Glutamatergic neuron (in vitro differentiated cells): ENCODE measurements around the gene FBXL17. TPM values are rescaled to one million over a fixed set of nuclear protein-coding genes. Genes with fewer than 3 reads are reported as not detected.
"Not testable (repeated sequence)": the region's sequence is repeated elsewhere in the genome, so short reads cannot be mapped to it uniquely, and the experiment has no call there.

Experiments used
- DNase-seq: peaks from one replicate; pipeline ENCODE4 v3.0.0; 2022
- H3K27ac Mint-ChIP-seq: one replicate; pipeline ENCODE4 v1.8.0; 2020; ENCODE audit warnings: mild to moderate bottlenecking, mixed read lengths, inconsistent platforms; ENCODE audit not compliant: unreplicated experiment
- H3K27me3 Mint-ChIP-seq: one replicate; pipeline ENCODE4 v1.8.0; 2020; ENCODE audit warnings: mild to moderate bottlenecking, moderate library complexity, mixed read lengths, inconsistent platforms; ENCODE audit not compliant: unreplicated experiment
- H3K36me3 Mint-ChIP-seq: one replicate; pipeline ENCODE4 v1.8.0; 2020; ENCODE audit warnings: mild to moderate bottlenecking, mixed read lengths, inconsistent platforms; ENCODE audit not compliant: unreplicated experiment
- H3K4me1 Mint-ChIP-seq: one replicate; pipeline ENCODE4 v1.8.0; 2020; ENCODE audit warnings: mild to moderate bottlenecking, low read depth, mixed read lengths, inconsistent platforms; ENCODE audit not compliant: unreplicated experiment
- H3K4me3 Mint-ChIP-seq: one replicate; pipeline ENCODE4 v1.8.0; 2020; ENCODE audit warnings: mild to moderate bottlenecking, mixed read lengths, inconsistent platforms; ENCODE audit not compliant: unreplicated experiment
- H3K9me3 Mint-ChIP-seq: one replicate; pipeline ENCODE4 v1.8.0; 2020; ENCODE audit warnings: mild to moderate bottlenecking, moderate library complexity, mixed read lengths, inconsistent platforms; ENCODE audit not compliant: unreplicated experiment
- CTCF ChIP-seq: fragments of 200-600 bp; sonication (generic); IDR thresholded peaks from one replicate; pipeline ENCODE4 v1.5.0; 2021; ENCODE audit not compliant: partially characterized antibody, unreplicated experiment
- total RNA-seq: library from RNA; stranded (reverse); fragmentation: NEBNext Ultra II Directional; extraction: Animal tissue kit (Norgen Biotek cat#: 25700); gene quantifications from one replicate; pipeline ENCODE4 v1.2.1, GENCODE V29; 2021; ENCODE audit not compliant: unreplicated experiment

FBXL17 gene
- total RNA-seq, 1 donor from 2014 or later = 20.3 TPM

GRCh38 chr5:108398964-108399363 is 17.1 kb upstream of the FBXL17 start:
- no peak for DNase-seq
- TF ChIP-seq CTCF = no peak
- Mint-ChIP-seq H3K27ac (no peak overlapping the region), H3K4me1 (no peaks in the 10 kb centered on the region), H3K27me3 (peaks cover 7% of the 10 kb centered on the region), H3K4me3 (no peak overlapping the region), H3K9me3 (peaks cover 4% of the 10 kb centered on the region), H3K36me3 (peaks cover 6% of the 10 kb centered on the region)

GRCh38 chr5:108396837-108397236 is 14.9 kb upstream of the FBXL17 start:
- H3K27me3 Mint-ChIP-seq, H3K36me3 Mint-ChIP-seq, H3K27ac Mint-ChIP-seq, H3K4me3 Mint-ChIP-seq, H3K4me1 Mint-ChIP-seq, DNase-seq, H3K9me3 Mint-ChIP-seq: not testable (repeated sequence)

GRCh38 chr5:108387758-108388157 is 5.9 kb upstream of the FBXL17 start:
- Mint-ChIP-seq H3K36me3 (no peaks in the 10 kb centered on the region), H3K4me3 (no peak overlapping the region), H3K4me1 (peaks cover 8% of the 10 kb centered on the region), H3K9me3 (peaks cover 3% of the 10 kb centered on the region), H3K27me3 (no peaks in the 10 kb centered on the region), H3K27ac (no peak overlapping the region)
- no peak for TF ChIP-seq CTCF
- no peak for DNase-seq

- DNase-seq = no peak
- H3K9me3 Mint-ChIP-seq = peaks cover 10% of the 10 kb centered on the region
- H3K27ac Mint-ChIP-seq = no peak overlapping the region
Observed at GRCh38 chr5:108386345-108387061, 4.6 kb upstream of the FBXL17 start.

GRCh38 chr5:108384741-108385140 is 2.8 kb upstream of the FBXL17 start:
- Mint-ChIP-seq H3K27me3 (peaks cover 4% of the 10 kb centered on the region), H3K27ac (no peak overlapping the region), H3K36me3 (no peaks in the 10 kb centered on the region), H3K4me1 (peaks cover 13% of the 10 kb centered on the region), H3K9me3 (peaks cover 15% of the 10 kb centered on the region), H3K4me3 (no peak overlapping the region)
- no peak for TF ChIP-seq CTCF
- no peak for DNase-seq

More at GRCh38 chr5:108386345-108387061, 4.6 kb upstream of the FBXL17 start:
- Mint-ChIP-seq H3K4me1 (peaks cover 11% of the 10 kb centered on the region), H3K36me3 (no peaks in the 10 kb centered on the region), H3K4me3 (no peak overlapping the region), H3K27me3 (peaks cover 4% of the 10 kb centered on the region)
- TF ChIP-seq CTCF = no peak
